Endothelial cell of umbilical vein (primary cell): ENCODE data around the gene MFSD6. TPM values are rescaled to one million over a fixed set of nuclear protein-coding genes. Genes with fewer than 3 reads are reported as not detected.

Source experiments
- BruUV-seq: library from RNA; stranded (reverse); fragments of 400-500 nt; replicated peaks from 2 replicates; lab custom pipeline; 2021; lab: Mats Ljungman, UMichigan
- CTCF ChIA-PET: fragments of 300-600, 350-600 bp; sonication (Branson Sonifier 250); formaldehyde crosslinking; loops from one replicate; lab custom pipeline; 2021; ENCODE audit warnings: antibody characterized with exemption, inconsistent platforms; lab: Charles Lee
- POLR2A ChIA-PET: fragments of 300-600, 350-600 bp; sonication (Branson Sonifier 250); formaldehyde crosslinking; loops from one replicate; lab custom pipeline; 2021; ENCODE audit warnings: antibody characterized with exemption, inconsistent platforms; lab: Charles Lee
- DNase-seq: peaks from one replicate; pipeline ENCODE4 v3.0.0-alpha.2; 2011; ENCODE audit warnings: low read depth, low spot score
- FAIRE-seq: peaks from 2 replicates; lab custom pipeline; 2011; peaks lifted over from hg19 to GRCh38; lab: Jason Lieb, UNC
- H2AFZ ChIP-seq: 2 replicates; pipeline ENCODE4 v1.6.0; 2012; ENCODE audit warnings: low read depth, low read length, control low read depth, inconsistent platforms
- H3K27ac ChIP-seq: 2 replicates; pipeline ENCODE4 v1.5.1; 2011; ENCODE audit warnings: low read depth, mild to moderate bottlenecking, control low read depth, low read length, moderate library complexity; ENCODE audit not compliant: insufficient read depth
- H3K27me3 ChIP-seq, 2 experiments: 2 replicates each; pipeline versions ENCODE4 v1.6.0 to v1.6.1; 2011; ENCODE audit warnings: low read length in 2 of 2, mixed read lengths in 1 of 2; ENCODE audit not compliant: control insufficient read depth in 2 of 2, insufficient read depth in 2 of 2
- H3K36me3 ChIP-seq, 2 experiments: 2 replicates in 1 of 2; 3 replicates in 1 of 2; pipeline ENCODE4 v1.5.1; 2011; ENCODE audit warnings: low read length in 2 of 2, mild to moderate bottlenecking in 1 of 2, moderate library complexity in 1 of 2; ENCODE audit not compliant: control insufficient read depth in 2 of 2, insufficient read depth in 2 of 2; ENCODE audit errors: extremely low read depth in 1 of 2
- H3K4me1 ChIP-seq: 3 replicates; pipeline ENCODE4 v1.5.1; 2011; ENCODE audit warnings: mild to moderate bottlenecking, low read length; ENCODE audit not compliant: control insufficient read depth, insufficient read depth; ENCODE audit errors: extremely low read depth
- H3K4me2 ChIP-seq: 2 replicates; pipeline ENCODE4 v1.6.1; 2011; ENCODE audit warnings: low read length, control low read depth, mixed read lengths; ENCODE audit not compliant: insufficient read depth
- H3K4me3 ChIP-seq, 3 experiments: fragments of 200-600 bp in 1 of 3; sonication (generic), shearing (Covaris generic) in 1 of 3; replicated peaks in 1 of 3; 2 replicates each; pipeline ENCODE4 v1.5.1; 2011 to 2016; ENCODE audit warnings: control low read depth in 3 of 3, low read length in 3 of 3, mild to moderate bottlenecking in 2 of 3, inconsistent platforms in 1 of 3, low read depth in 1 of 3, moderate library complexity in 1 of 3; ENCODE audit not compliant: insufficient read depth in 1 of 3
- H3K79me2 ChIP-seq: 2 replicates; pipeline ENCODE4 v1.6.0; 2012; ENCODE audit warnings: low read length, inconsistent platforms; ENCODE audit not compliant: control insufficient read depth, insufficient read depth
- H3K9ac ChIP-seq: replicated peaks from 2 replicates; pipeline ENCODE3; 2011; ENCODE audit warnings: low read length, control low read depth; ENCODE audit not compliant: insufficient read depth; ENCODE audit errors: extremely low read depth
- H3K9me1 ChIP-seq: replicated peaks from 3 replicates; pipeline ENCODE4 v1.6.0; 2011; ENCODE audit warnings: mild to moderate bottlenecking, low read length; ENCODE audit not compliant: control insufficient read depth, insufficient read depth; ENCODE audit errors: extremely low read depth
- H3K9me3 ChIP-seq: replicated peaks from 2 replicates; pipeline ENCODE4 v1.5.1; 2012; ENCODE audit warnings: low read length, inconsistent platforms; ENCODE audit not compliant: control insufficient read depth, insufficient read depth
- H4K20me1 ChIP-seq: replicated peaks from 2 replicates; pipeline ENCODE3; 2011; ENCODE audit warnings: mild to moderate bottlenecking, low read length; ENCODE audit not compliant: control insufficient read depth, insufficient read depth; ENCODE audit errors: extremely low read depth
- EZH2 ChIP-seq: IDR thresholded peaks from 2 replicates; pipeline ENCODE4 v1.6.1; 2012; ENCODE audit warnings: borderline replicate concordance, low read depth, mild to moderate bottlenecking, moderate library complexity, low read length, inconsistent platforms; ENCODE audit not compliant: severe bottlenecking
- FOS ChIP-seq: IDR thresholded peaks from 2 replicates; pipeline ENCODE4 v1.6.1; 2011; ENCODE audit warnings: mild to moderate bottlenecking, low read length, moderate library complexity, borderline replicate concordance; ENCODE audit not compliant: insufficient read depth
- GATA2 ChIP-seq: IDR thresholded peaks from 2 replicates; pipeline ENCODE4 v1.7.0; 2011; ENCODE audit warnings: low read depth, mild to moderate bottlenecking, moderate library complexity, mixed read lengths, low read length; ENCODE audit not compliant: insufficient read length, insufficient read depth
- JUN ChIP-seq: IDR thresholded peaks from 2 replicates; pipeline ENCODE4 v1.6.1; 2011; ENCODE audit warnings: borderline replicate concordance, low read depth; ENCODE audit not compliant: insufficient read length, insufficient read depth
- MYC ChIP-seq: IDR thresholded peaks from one replicate; pipeline ENCODE4 v1.6.1; 2011; ENCODE audit warnings: mild to moderate bottlenecking, low read depth, low read length
- POLR2A ChIP-seq: IDR thresholded peaks from 2 replicates; pipeline ENCODE4 v1.6.1; 2012; ENCODE audit warnings: low read depth, mild to moderate bottlenecking, control low read depth, low read length
- POLR2AphosphoS5 ChIP-seq: IDR thresholded peaks from 2 replicates; pipeline ENCODE4 v1.6.1; 2012; ENCODE audit warnings: low read depth, mild to moderate bottlenecking, control low read depth, low read length, moderate library complexity; ENCODE audit not compliant: insufficient read depth
- dilution Hi-C: fragments of 300-500 bp; cut with MboI; formaldehyde crosslinking; loops from one replicate; pipeline ENCODE4 v1.15.0; 2019; ENCODE audit warnings: low sequenced_read_pairs; ENCODE audit not compliant: extremely low pct_ligation_motif_present
- intact Hi-C: fragments of 100-400 bp; cut with micrococcal nuclease; formaldehyde crosslinking; loops from one replicate; pipeline ENCODE4 v1.10.0; 2022
- polyA plus RNA-seq, 4 experiments: library from polyadenylated mRNA; depleted of rRNA in 3 of 4; stranded (reverse) in 3 of 4; unstranded in 1 of 4; fragments of >200 nt; gene quantifications; 2 replicates each; pipeline versions ENCODE4 v1.2.1 to v1.2.3, GENCODE V29; 2011 to 2012; ENCODE audit warnings: missing spikeins in 1 of 4
- total RNA-seq: library from RNA; stranded (reverse); gene quantifications from 2 replicates; pipeline ENCODE4 v1.2.3, GENCODE V29; 2021
- TF ChIP-seq, protein P1 (sequence below): IDR thresholded peaks from 2 replicates; pipeline ENCODE4 v1.6.1; 2011; ENCODE audit not compliant: insufficient read depth, insufficient read length
- TF ChIP-seq, protein P2 (sequence below), 2 donors: IDR thresholded peaks; 1 replicate in 1 of 2; 2 replicates in 1 of 2; pipeline ENCODE4 v1.5.1; 2011; ENCODE audit warnings: low read length in 2 of 2, mild to moderate bottlenecking in 2 of 2, moderate library complexity in 2 of 2, control low read depth in 1 of 2, inconsistent platforms in 1 of 2, low read depth in 1 of 2; ENCODE audit not compliant: insufficient read depth in 1 of 2; ENCODE audit errors: extremely low read depth in 1 of 2

MFSD6 gene
- total and polyA plus RNA-seq, 2 donors (not counting 3 experiments of a cell fraction or from before 2014, with no cell fraction given): 4.3 to 4.5 TPM

DNA sequence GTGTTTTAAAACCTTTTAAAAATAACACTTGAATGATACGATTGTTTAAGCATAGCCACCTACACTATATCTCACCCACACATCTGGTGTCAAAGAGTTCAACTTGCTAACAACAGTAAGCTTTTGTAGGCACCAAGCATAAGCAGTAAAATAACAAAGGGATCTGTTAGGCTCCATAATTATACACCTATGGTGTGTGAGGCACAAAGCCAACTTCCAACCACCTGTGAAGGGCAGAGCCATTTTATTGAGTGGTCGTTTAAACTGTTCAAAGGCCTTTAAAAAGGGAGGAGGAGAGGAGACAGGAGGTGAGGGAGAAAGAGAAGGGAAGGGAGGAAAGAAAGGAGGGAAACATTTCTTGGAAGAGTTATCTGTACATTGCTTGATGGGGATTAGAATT, 98.5 kb downstream of the MFSD6 start:
- dilution Hi-C loops (no loop called here), intact Hi-C loops (no loop called here)
- Histone ChIP-seq H3K9me3 (no peaks in the 10 kb centered on the region), H3K4me2 (no peak overlapping the region), H4K20me1 (no peaks in the 10 kb centered on the region), H3K36me3 (no peaks in the 10 kb centered on the region), H2AFZ (no peak overlapping the region), H3K4me3 (no peak overlapping the region), H3K79me2 (no peaks in the 10 kb centered on the region), H3K27ac (no peak overlapping the region), H3K9me1 (no peaks in the 10 kb centered on the region), H3K27me3 (no peaks in the 10 kb centered on the region), H3K4me1 (no peaks in the 10 kb centered on the region), H3K9ac (no peak overlapping the region)
- BruUV-seq: no TSS peak
- DNase-seq (no peak), FAIRE-seq (no peak)
- CTCF ChIA-PET: interaction anchor here (1.0 kb wide), 1 partner anchor 178 kb away, joined by 3 read pairs; no protein-coding TSS in a partner anchor
- TF ChIP-seq, protein P1, sequence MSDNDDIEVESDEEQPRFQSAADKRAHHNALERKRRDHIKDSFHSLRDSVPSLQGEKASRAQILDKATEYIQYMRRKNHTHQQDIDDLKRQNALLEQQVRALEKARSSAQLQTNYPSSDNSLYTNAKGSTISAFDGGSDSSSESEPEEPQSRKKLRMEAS: no peak
- TF ChIP-seq EZH2 (no peak), GATA2 (no peak), FOS (no peak), MYC (no peak), JUN (no peak), POLR2AphosphoS5 (no peak), POLR2A (no peak)
- TF ChIP-seq, protein P2, sequence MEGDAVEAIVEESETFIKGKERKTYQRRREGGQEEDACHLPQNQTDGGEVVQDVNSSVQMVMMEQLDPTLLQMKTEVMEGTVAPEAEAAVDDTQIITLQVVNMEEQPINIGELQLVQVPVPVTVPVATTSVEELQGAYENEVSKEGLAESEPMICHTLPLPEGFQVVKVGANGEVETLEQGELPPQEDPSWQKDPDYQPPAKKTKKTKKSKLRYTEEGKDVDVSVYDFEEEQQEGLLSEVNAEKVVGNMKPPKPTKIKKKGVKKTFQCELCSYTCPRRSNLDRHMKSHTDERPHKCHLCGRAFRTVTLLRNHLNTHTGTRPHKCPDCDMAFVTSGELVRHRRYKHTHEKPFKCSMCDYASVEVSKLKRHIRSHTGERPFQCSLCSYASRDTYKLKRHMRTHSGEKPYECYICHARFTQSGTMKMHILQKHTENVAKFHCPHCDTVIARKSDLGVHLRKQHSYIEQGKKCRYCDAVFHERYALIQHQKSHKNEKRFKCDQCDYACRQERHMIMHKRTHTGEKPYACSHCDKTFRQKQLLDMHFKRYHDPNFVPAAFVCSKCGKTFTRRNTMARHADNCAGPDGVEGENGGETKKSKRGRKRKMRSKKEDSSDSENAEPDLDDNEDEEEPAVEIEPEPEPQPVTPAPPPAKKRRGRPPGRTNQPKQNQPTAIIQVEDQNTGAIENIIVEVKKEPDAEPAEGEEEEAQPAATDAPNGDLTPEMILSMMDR (IDR thresholded peaks at IDR 0.05; ENCODE audit: extremely low read depth in 1 of 2, insufficient read depth in 1 of 2, low read depth in 1 of 2, low read length in 2 of 2): no peak
- POLR2A ChIA-PET: no interaction called here
